GM19467 (cell line): ENCODE results near the gene ARMC6.
"Not testable (repeated sequence)": the region's sequence is repeated elsewhere in the genome, so short reads cannot be mapped to it uniquely, and the experiment has no call there.

Experiments
- ATAC-seq: cut with Tn5 transposase; IDR thresholded peaks from one replicate; pipeline ENCODE4 v1.9.1; 2021; ENCODE audit warnings: mild to moderate bottlenecking, moderate library complexity; ENCODE audit not compliant: unreplicated experiment

Gene ARMC6

GRCh38 chr19:19106938-19107337, 73.5 kb downstream of the ARMC6 start:
- not testable (repeated sequence) for ATAC-seq

DNA sequence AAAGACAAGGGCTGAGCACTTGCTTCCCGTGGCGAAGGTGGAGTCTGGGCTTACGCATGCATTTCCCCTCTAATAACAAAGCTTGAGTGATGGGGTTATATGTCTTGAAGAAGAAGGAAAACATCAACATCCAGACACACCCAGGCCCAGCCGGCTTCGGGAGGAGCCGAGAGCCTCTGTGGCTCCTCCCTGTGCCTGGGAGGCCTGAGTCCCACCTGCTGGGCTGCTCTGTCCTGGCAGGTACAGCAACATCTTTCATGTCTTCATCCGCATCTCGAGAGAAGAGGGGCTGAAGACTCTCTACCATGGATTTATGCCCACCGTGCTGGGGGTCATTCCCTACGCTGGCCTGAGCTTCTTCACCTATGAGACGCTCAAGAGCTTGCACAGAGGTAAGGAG, 74.3 kb downstream of the ARMC6 start:
- ATAC-seq = no peak
